ENCODE results near the gene POLK.
"Not testable (repeated sequence)": the region's sequence is repeated elsewhere in the genome, so short reads cannot be mapped to it uniquely, and the experiment has no call there.

The POLK gene

GRCh38 chr5:75511435-75512382 lies at the start of gene POLK, which contains the start of gene CERT1:
POLK (plus strand) TSS chr5:75511891.
CERT1 (minus strand) TSS chr5:75511629; CDS start chr5:75511207, 422 bp downstream.
- DNase-seq, result peak; percentile 99

DNA sequence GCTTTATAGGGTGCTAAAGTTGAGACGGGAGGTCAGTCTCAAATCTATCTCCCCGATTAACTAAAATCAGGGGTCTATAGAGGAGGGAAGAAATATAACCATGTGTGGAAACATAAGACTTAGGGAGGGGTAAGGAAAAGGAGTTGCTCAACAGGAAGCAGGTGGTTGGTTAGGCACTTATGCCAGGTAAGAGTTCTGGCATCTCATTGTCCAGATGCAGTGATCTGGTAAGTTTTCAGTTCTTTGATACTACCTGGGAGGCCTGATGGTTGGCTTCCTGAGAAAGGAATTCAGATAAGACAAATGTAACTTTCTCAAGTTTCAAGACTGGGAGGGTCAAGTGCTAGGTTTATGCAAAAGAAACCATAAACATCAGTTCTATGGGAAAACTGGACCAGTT lies 48.0 kb upstream of the POLK start:
- DNase-seq, result no peak

DNA sequence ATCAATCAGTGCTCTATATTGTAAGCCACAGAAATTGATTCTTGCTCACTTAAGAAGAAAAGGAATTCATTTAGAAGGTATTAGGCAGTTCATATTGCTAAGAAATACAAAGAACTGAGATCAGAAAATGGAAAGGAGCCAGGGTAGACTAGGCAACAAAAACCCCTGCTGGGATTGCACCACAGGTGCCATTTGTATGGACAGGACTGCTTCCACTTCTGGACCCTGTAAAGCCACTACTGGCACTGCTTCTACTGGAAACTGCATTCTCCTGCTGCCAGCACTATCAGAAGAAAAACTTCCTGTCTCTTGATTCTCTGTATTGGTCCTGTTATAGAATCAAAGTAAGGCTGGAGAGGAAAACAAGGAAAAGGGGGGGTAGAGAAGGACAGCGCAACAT lies 46.2 kb upstream of the POLK start:
- DNase-seq, result peak; percentile 25

GRCh38 chr5:75466006-75466716 lies 45.5 kb upstream of the POLK start:
- peak; percentile 0 for DNase-seq

GRCh38 chr5:75468593-75468992 lies 43.1 kb upstream of the POLK start:
- DNase-seq, result no peak

- no peak for DNase-seq
Measured at GRCh38 chr5:75469017-75469416, 42.7 kb upstream of the POLK start.

DNA sequence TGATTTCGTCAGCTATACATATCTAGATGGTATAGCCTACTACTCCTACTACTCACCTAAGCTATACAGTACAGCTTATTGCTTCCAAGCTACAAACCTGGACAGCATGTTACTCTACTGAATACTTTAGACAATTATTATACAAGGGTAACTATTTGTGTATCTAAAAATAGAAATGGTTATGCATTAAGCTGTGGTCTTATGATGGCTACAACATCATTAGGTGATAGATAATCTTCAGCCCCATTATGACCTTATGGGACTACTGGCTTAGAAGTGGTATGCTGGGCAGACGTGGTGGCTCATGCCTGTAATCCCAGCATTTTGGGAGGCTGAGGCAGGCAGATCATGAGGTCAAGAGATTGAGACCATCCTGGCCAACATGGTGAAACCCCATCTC lies 40.5 kb upstream of the POLK start:
- no peak for DNase-seq

DNA sequence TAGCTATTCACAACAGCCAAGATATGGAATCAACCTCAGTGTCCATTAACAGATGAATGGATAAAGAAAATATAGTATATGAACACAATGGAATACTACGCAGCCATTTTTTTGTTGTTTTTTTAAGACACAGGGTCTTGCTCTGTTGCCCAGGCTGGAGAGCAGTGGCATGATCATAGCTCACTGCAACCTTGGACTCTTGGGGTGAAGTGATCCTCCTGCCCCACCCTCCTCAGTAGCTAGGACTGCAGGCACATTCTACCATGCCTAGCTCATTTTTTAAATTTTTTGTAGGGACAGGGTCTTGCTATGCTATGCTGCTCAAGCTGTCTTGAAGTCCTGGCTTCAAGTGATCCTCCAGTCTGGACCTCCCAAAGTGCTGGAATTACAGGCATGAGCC lies 38.7 kb upstream of the POLK start:
- DNase-seq, result no peak

GRCh38 chr5:75473463-75473862 lies 38.2 kb upstream of the POLK start:
- no peak for DNase-seq

- no peak for DNase-seq
Measured at GRCh38 chr5:75475364-75475763, 36.3 kb upstream of the POLK start.

DNA sequence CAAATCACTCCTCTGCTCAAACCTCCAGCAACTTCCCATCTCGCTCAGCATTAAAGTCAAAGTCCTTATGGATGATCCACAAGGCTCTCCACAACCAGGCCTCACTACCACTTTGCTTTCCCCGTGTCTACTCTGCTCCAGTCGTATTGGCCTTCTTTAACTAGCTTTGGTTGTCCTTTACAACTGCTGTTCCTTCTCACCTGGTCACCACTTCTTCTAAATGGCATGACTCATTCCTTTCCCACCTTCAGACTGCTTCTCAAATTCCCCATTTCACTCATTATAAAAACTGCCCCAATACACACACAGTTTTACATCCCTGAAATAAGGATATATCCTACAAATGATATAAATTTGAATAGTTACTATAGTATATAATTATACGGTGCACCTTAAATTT lies 30.7 kb upstream of the POLK start:
- DNase-seq, result no peak

DNA sequence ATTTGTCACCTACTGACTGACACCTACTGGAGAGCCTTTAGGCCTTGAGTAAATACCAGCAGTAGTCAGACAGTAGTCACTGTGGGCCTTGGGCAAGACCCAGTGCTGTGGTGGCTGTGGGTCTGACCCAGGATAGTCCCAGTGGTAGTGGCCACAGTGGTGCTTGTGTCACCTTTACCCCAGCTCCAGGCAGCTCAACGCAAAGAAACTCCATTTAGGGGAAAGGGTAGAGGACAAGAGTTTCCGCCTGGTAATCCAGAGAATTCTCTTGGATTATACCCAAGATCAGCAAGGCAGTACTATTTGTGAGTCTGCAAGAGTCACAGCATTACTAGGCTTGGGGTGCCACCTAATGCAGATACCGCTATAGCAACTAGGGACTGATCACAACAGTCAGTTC lies 29.2 kb upstream of the POLK start:
- no peak for DNase-seq

GRCh38 chr5:75484605-75485004 lies 27.1 kb upstream of the POLK start:
- DNase-seq, result no peak

DNA sequence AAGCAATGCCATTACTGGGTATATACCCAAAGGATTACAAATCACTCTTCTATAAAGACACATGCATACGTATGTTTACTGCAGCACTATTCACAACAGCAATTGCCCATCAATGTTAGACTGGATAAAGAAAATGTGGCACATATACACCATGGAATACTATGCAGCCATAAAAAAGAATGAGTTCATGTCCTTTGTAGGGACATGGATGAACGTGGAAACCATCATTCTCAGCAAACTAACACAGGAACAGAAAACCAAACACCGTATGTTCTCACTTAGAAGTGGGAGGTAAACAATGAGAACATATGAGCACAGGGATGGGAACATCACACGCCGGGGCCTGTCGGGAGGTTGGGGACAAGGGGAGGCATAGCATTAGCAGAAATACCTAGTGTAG lies 21.8 kb upstream of the POLK start:
- not testable (repeated sequence) for DNase-seq

GRCh38 chr5:75491621-75492020 lies 20.1 kb upstream of the POLK start:
- no peak for DNase-seq

DNA sequence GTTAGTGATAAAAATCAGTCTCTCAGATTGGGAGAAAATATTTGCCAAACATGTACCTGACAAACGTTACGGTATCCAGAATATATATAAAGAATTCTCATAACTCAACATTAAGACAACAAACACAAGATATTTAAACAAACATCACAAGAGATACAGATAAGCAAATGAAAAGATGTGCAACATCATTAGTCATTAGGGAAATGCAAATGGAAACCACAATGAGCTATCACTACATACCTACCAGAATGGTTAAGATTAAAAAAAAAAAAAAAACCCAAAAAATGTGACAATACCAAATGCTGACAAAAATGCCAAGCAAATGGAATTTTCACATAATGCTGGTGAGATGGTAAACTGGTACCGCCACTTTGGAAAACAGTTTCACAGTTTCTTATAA lies 15.7 kb upstream of the POLK start:
- DNase-seq, result no peak

- DNase-seq, result no peak
Measured at GRCh38 chr5:75498208-75498777, 13.4 kb upstream of the POLK start.

DNA sequence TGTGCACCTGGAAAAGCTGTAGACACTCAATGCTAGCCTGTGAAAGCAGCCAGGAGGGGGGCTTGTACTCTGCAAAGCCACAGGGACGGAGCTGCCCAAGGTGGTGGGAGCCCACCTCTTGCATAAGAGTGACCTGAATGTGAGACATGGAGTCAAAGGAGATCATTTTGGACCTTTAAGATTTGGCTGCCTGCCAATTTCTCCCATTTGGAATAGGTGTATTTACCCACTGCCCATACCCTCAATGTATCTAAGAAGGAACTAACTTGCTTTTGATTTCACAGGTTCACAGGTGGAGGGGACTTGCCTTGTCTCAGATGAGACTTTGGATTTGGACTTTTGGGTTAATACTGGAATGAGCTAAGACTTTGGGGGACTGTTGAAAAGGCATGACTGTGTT lies 12.8 kb upstream of the POLK start:
- DNase-seq, result not testable (repeated sequence)

DNA sequence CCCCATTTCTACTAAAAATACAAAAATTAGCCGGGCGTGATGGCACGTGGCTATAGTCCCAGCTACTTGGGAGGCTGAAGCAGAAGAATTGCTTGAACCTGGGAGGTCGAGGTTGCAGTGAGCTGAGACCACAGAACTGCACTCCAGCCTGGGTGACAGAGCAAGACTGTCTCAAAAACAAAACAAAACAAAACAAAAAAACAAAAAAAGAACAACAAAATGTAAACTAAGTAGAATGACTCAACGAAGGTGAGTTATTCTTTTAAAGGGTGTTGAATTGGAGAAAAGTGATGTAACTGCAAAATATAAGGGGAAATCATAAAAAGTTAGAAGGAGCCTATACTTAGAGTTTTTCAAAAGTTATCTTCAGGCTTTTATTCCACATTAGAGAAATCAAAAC lies 6.6 kb upstream of the POLK start:
- not testable (repeated sequence) for DNase-seq

DNA sequence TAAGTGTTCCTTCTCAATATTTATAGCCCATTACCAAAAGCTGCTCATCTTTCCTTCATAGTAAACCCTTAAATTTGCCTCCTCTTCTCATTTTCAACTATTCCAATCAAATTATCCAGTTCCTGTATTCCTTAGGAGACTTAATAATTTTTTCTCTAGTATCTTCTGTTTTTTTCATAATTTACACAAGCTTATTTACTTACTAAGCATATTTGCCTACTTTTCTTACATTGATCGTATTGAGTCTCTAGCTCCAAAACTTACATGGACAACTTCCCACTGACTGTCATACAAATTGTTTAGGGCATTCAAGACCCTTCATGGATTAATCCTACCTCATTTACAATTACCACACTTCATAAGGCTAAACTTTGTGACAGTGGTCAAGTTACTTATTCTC lies 3.9 kb upstream of the POLK start:
- DNase-seq, result no peak

DNA sequence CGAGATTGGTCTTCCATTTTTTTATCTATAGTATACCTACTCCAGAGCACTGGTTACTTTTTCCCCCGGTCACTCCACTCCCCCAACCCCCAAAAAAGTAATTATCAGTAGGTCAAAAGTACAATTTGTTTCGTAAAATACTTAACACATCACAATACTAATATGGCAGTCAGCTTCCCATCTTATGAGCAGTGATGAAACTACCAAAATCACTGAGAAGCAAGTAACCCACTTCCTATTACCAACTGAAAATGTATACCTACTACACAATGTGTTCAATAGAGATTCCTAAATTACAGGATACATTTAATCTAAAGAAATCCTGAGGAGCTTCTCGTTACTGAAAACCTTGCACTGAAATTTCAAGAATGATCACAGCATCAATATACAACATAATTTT lies 2.1 kb upstream of the POLK start:
- DNase-seq, result no peak

DNA sequence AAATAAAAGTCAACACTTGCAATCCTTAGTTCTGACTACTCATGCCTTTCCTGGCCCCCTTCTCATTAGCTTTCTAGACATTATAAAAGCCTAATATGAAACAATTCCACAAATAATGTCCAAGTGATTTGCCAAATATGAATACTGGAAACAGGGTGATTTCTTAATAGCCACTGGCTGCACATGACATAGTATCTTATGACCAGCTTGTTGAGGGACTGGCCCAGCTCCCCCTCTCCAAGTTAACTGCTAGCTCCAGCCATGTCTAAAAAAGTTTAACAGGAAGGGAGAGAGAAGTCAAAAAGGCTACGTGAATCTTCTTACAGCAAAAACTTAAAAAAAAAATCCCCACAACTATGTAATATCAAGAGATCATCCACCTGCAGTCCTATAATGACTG lies 1.7 kb upstream of the POLK start:
- no peak for DNase-seq

DNA sequence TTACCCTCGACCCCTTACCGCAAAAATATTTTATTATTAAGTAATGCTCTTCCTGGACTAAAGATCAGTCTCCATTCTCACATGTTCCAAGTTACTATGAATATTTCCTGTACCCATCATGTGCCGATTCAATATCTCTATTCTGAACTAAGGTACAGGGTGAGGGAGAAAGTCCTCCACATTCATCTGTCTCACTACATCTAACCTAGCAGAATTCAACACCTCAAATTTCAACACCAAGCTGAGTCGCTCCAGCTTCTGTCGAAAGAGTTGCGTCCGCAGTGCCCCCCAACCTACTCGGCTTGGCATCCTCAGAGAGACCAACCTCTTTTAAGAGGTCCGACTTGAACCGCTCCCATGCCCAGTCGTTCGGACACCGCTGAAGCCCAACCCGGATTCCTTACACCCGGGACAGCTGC lies 1.3 kb upstream of the POLK start:
- no peak for DNase-seq

All from midbrain (tissue), 1 donor.